Liver (tissue), 9 donors: ENCODE measurements around the gene PCNX2. TPM values are rescaled to one million over a fixed set of nuclear protein-coding genes. Genes with fewer than 3 reads are reported as not detected.

Experiments used
- DNase-seq: peaks from one replicate; pipeline ENCODE4 v3.0.0-alpha.2; 2017; ENCODE audit warnings: low spot score
- H3K27ac ChIP-seq, 2 donors: one replicate each; pipeline ENCODE4 v1.7.0; 2013; ENCODE audit warnings: inconsistent platforms in 2 of 2, low read length in 2 of 2, control low read depth in 1 of 2, low read depth in 1 of 2, mild to moderate bottlenecking in 1 of 2
- H3K27me3 ChIP-seq, 4 donors: one replicate each; pipeline versions ENCODE4 v1.6.1 to v1.7.0; 2013; ENCODE audit warnings: low read length in 3 of 4, inconsistent platforms in 1 of 4, mild to moderate bottlenecking in 1 of 4, moderate library complexity in 1 of 4; ENCODE audit not compliant: control insufficient read depth in 4 of 4, insufficient read depth in 4 of 4
- H3K36me3 ChIP-seq, 4 donors: one replicate each; pipeline versions ENCODE4 v1.6.1 to v1.7.0; 2013; ENCODE audit warnings: low read length in 3 of 4, mild to moderate bottlenecking in 3 of 4, low read depth in 1 of 4, moderate library complexity in 1 of 4; ENCODE audit not compliant: control insufficient read depth in 4 of 4, insufficient read depth in 3 of 4
- H3K4me1 ChIP-seq, 4 donors: one replicate each; pipeline versions ENCODE4 v1.6.1 to v1.7.0; 2013; ENCODE audit warnings: low read length in 3 of 4, mild to moderate bottlenecking in 3 of 4, moderate library complexity in 1 of 4; ENCODE audit not compliant: control insufficient read depth in 4 of 4, insufficient read depth in 4 of 4
- H3K4me3 ChIP-seq, 3 donors: one replicate each; pipeline versions ENCODE4 v1.6.1 to v1.7.0; 2013; ENCODE audit warnings: low read length in 3 of 3, control low read depth in 1 of 3, low read depth in 1 of 3, mild to moderate bottlenecking in 1 of 3
- H3K9ac ChIP-seq, 2 donors: one replicate each; pipeline ENCODE4 v1.7.0; 2013; ENCODE audit warnings: low read length in 2 of 2, mild to moderate bottlenecking in 2 of 2, moderate library complexity in 2 of 2, control low read depth in 1 of 2, low read depth in 1 of 2
- H3K9me3 ChIP-seq, 4 donors: one replicate each; pipeline versions ENCODE4 v1.6.1 to v1.7.0; 2013; ENCODE audit warnings: low read length in 3 of 4; ENCODE audit not compliant: control insufficient read depth in 4 of 4
- ATF3 ChIP-seq: IDR thresholded peaks from 2 replicates; pipeline ENCODE4 v1.6.1; 2016; ENCODE audit warnings: antibody characterized with exemption
- EGR1 ChIP-seq, 2 donors: IDR thresholded peaks; 2 replicates each; pipeline ENCODE4 v1.6.1; 2016 to 2018; ENCODE audit warnings: antibody characterized with exemption in 2 of 2, low read depth in 2 of 2
- FOXA1 ChIP-seq: IDR thresholded peaks from 2 replicates; pipeline ENCODE4 v1.6.1; 2016; ENCODE audit warnings: antibody characterized with exemption
- FOXA2 ChIP-seq: IDR thresholded peaks from 2 replicates; pipeline ENCODE4 v1.6.1; 2016; ENCODE audit warnings: antibody characterized with exemption
- GABPA ChIP-seq, 2 donors: IDR thresholded peaks in 1 of 2; conservative IDR thresholded peaks in 1 of 2; 2 replicates each; pipeline ENCODE4 v1.6.1; 2016; ENCODE audit warnings: antibody characterized with exemption in 2 of 2, mild to moderate bottlenecking in 1 of 2, moderate library complexity in 1 of 2
- HNF4A ChIP-seq, 2 donors: conservative IDR thresholded peaks; 2 replicates each; pipeline ENCODE4 v1.6.1; 2016; ENCODE audit warnings: antibody characterized with exemption in 2 of 2, mild to moderate bottlenecking in 2 of 2
- HNF4G ChIP-seq: IDR thresholded peaks from 2 replicates; pipeline ENCODE4 v1.6.1; 2016; ENCODE audit warnings: antibody characterized with exemption
- JUND ChIP-seq, 2 donors: IDR thresholded peaks; 2 replicates each; pipeline ENCODE4 v1.6.1; 2016; ENCODE audit warnings: antibody characterized with exemption in 2 of 2
- NR2F2 ChIP-seq: IDR thresholded peaks from 2 replicates; pipeline ENCODE4 v1.6.1; 2016; ENCODE audit warnings: antibody characterized with exemption
- RAD21 ChIP-seq, 2 donors: IDR thresholded peaks; 2 replicates each; pipeline ENCODE4 v1.6.1; 2016; ENCODE audit warnings: antibody characterized with exemption in 2 of 2, mild to moderate bottlenecking in 2 of 2
- REST ChIP-seq: IDR thresholded peaks from 2 replicates; pipeline ENCODE4 v1.6.1; 2016; ENCODE audit warnings: antibody characterized with exemption, mild to moderate bottlenecking
- RXRA ChIP-seq, 2 donors: IDR thresholded peaks; 2 replicates each; pipeline ENCODE4 v1.6.1; 2017 to 2018; ENCODE audit warnings: antibody characterized with exemption in 2 of 2, mild to moderate bottlenecking in 1 of 2
- SP1 ChIP-seq: IDR thresholded peaks from 2 replicates; pipeline ENCODE4 v1.6.1; 2018; ENCODE audit warnings: antibody characterized with exemption, mild to moderate bottlenecking
- TAF1 ChIP-seq: conservative IDR thresholded peaks from 2 replicates; pipeline ENCODE4 v1.6.1; 2016; ENCODE audit warnings: antibody characterized with exemption, mild to moderate bottlenecking
- YY1 ChIP-seq: IDR thresholded peaks from 2 replicates; pipeline ENCODE4 v1.6.1; 2016; ENCODE audit warnings: antibody characterized with exemption, mild to moderate bottlenecking
- WGBS: extraction: QIAGEN DNeasy Blood & Tissue Kit; methylation state at CpG from one replicate; pipeline ENCODE4 v1.1.7; 2013; 5-methylcytosine and 5-hydroxymethylcytosine counted together
- polyA plus RNA-seq, 2 donors: library from polyadenylated mRNA; stranded (reverse) in 1 of 2; unstranded in 1 of 2; fragments of 200-250 nt in 1 of 2; fragments of >200 nt in 1 of 2; fragmentation: Nextera tagmentation in 1 of 2; extraction: Ambion mirVana in 1 of 2; gene quantifications; one replicate each; pipeline versions ENCODE4 v1.2.1 to v1.2.3, GENCODE V29; 2013 to 2015
- total RNA-seq, 2 donors: library from RNA; depleted of rRNA; stranded (reverse); fragments of >200 nt; gene quantifications; one replicate each; pipeline ENCODE4 v1.2.3, GENCODE V29; 2014
- TF ChIP-seq, protein P1 (sequence below): IDR thresholded peaks from 2 replicates; pipeline ENCODE4 v1.6.1; 2016; ENCODE audit warnings: antibody characterized with exemption
- TF ChIP-seq, protein P2 (sequence below): fragments of 150-350 bp; IDR thresholded peaks from 2 replicates; pipeline ENCODE4 v1.5.1; 2017; ENCODE audit warnings: improper control_type of control experiment, low read depth, low read length; ENCODE audit not compliant: missing input control
- TF ChIP-seq, protein P3 (sequence below): IDR thresholded peaks from 2 replicates; pipeline ENCODE4 v1.6.1; 2016; ENCODE audit warnings: antibody characterized with exemption
- donor health status: healthy.
- donor health status: healthy.
- donor health status: healthy.
- donor health status: healthy.
- donor health status: healthy.

PCNX2 gene
- total and polyA plus RNA-seq, 4 donors: 0.20 to 3.1 (median 0.92) TPM

DNA sequence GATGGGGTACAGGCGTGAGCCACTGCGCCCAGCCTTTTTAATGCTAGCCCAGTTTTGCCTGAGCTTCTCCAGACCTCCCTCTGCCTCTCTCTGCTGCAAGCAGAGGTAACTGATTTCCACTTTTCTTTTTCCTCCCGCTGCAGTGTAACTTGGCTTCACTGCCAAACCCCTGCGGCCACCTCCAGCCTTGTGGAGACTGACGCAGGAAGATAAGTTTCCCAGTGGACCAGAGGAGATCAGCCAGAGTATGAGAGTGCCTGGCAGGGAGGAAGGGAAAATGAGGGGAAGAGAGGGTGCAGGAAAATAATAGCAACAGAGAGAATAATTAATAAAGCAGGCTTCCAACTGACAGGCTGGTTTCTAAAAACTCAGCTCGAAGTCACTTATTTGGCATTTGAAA is 143.7 kb downstream of the PCNX2 start:
- H3K27ac ChIP-seq: no peak overlapping the region
- no peaks in the 10 kb centered on the region for H3K9me3 ChIP-seq
- H3K9ac ChIP-seq: no peak overlapping the region
- H3K27me3 ChIP-seq: peaks cover 0 to 3% (median 0%) of the 10 kb centered on the region in 4 donors
- no peak overlapping the region for H3K4me3 ChIP-seq
- WGBS: 90% methylated on average over 6 of the region's 6 CpGs
- no peaks in the 10 kb centered on the region for H3K36me3 ChIP-seq
- H3K4me1 ChIP-seq: no peaks in the 10 kb centered on the region
- no peak for DNase-seq
- TF ChIP-seq JUND (IDR thresholded peaks at IDR 0.05) (no peak), SP1 (no peak), YY1 (no peak), RAD21 (IDR thresholded peaks at IDR 0.05) (no peak), FOXA2 (no peak), TAF1 (no peak), ATF3 (no peak), REST (no peak), HNF4A (conservative IDR thresholded peaks at IDR 0.05) (no peak), NR2F2 (no peak), EGR1 (IDR thresholded peaks at IDR 0.05; ENCODE audit: low read depth in 2 of 2) (no peak), GABPA (IDR thresholded peaks at IDR 0.05 in 1 of 2, conservative IDR thresholded peaks at IDR 0.05 in 1 of 2) (no peak), FOXA1 (no peak), HNF4G (no peak), RXRA (IDR thresholded peaks at IDR 0.05) (no peak)
- TF ChIP-seq, protein P1, sequence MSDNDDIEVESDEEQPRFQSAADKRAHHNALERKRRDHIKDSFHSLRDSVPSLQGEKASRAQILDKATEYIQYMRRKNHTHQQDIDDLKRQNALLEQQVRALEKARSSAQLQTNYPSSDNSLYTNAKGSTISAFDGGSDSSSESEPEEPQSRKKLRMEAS: no peak
- TF ChIP-seq, protein P2, sequence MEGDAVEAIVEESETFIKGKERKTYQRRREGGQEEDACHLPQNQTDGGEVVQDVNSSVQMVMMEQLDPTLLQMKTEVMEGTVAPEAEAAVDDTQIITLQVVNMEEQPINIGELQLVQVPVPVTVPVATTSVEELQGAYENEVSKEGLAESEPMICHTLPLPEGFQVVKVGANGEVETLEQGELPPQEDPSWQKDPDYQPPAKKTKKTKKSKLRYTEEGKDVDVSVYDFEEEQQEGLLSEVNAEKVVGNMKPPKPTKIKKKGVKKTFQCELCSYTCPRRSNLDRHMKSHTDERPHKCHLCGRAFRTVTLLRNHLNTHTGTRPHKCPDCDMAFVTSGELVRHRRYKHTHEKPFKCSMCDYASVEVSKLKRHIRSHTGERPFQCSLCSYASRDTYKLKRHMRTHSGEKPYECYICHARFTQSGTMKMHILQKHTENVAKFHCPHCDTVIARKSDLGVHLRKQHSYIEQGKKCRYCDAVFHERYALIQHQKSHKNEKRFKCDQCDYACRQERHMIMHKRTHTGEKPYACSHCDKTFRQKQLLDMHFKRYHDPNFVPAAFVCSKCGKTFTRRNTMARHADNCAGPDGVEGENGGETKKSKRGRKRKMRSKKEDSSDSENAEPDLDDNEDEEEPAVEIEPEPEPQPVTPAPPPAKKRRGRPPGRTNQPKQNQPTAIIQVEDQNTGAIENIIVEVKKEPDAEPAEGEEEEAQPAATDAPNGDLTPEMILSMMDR: no peak
- TF ChIP-seq, protein P3, sequence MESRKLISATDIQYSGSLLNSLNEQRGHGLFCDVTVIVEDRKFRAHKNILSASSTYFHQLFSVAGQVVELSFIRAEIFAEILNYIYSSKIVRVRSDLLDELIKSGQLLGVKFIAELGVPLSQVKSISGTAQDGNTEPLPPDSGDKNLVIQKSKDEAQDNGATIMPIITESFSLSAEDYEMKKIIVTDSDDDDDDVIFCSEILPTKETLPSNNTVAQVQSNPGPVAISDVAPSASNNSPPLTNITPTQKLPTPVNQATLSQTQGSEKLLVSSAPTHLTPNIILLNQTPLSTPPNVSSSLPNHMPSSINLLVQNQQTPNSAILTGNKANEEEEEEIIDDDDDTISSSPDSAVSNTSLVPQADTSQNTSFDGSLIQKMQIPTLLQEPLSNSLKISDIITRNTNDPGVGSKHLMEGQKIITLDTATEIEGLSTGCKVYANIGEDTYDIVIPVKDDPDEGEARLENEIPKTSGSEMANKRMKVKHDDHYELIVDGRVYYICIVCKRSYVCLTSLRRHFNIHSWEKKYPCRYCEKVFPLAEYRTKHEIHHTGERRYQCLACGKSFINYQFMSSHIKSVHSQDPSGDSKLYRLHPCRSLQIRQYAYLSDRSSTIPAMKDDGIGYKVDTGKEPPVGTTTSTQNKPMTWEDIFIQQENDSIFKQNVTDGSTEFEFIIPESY: no peak
